Prostate gland (tissue), 2 donors: ENCODE measurements around the gene IFNAR1. TPM values are rescaled to one million over a fixed set of nuclear protein-coding genes. Genes with fewer than 3 reads are reported as not detected.

Source experiments
- DNase-seq: peaks from one replicate; pipeline ENCODE4 v3.0.0-alpha.2; 2019; ENCODE audit warnings: low spot score
- H3K27ac ChIP-seq, 2 donors: fragments of 200-600 bp; sonication (generic); 2 replicates each; pipeline ENCODE4 v1.5.1; 2017 to 2019
- H3K27me3 ChIP-seq: fragments of 200-600 bp; sonication (generic); replicated peaks from 2 replicates; pipeline ENCODE4 v1.5.1; 2019; ENCODE audit not compliant: insufficient read depth
- H3K36me3 ChIP-seq, 2 donors: fragments of 200-600 bp; sonication (generic); 1 replicate in 1 of 2; 2 replicates in 1 of 2; pipeline versions ENCODE4 v1.5.1 to v1.8.1; 2017 to 2019
- H3K4me1 ChIP-seq: fragments of 200-600 bp; sonication (generic); replicated peaks from 2 replicates; pipeline ENCODE4 v1.5.1; 2019
- H3K4me3 ChIP-seq, 2 donors: fragments of 200-600 bp; sonication (generic); 2 replicates each; pipeline ENCODE4 v1.5.1; 2017 to 2019
- H3K9me3 ChIP-seq: fragments of 200-600 bp; sonication (generic); 2 replicates; pipeline ENCODE4 v1.5.1; 2017
- CTCF ChIP-seq, 4 experiments: fragments of 200-600 bp in 2 of 4; fragments of 450-650 bp in 2 of 4; sonication (generic) in 2 of 4; IDR thresholded peaks; 1 replicate in 3 of 4; 2 replicates in 1 of 4; pipeline ENCODE4 v1.5.1; 2016 to 2019; ENCODE audit warnings: antibody characterized with exemption in 4 of 4, mild to moderate bottlenecking in 2 of 4, moderate library complexity in 2 of 4
- POLR2A ChIP-seq: fragments of 450-650 bp; IDR thresholded peaks from one replicate; pipeline ENCODE4 v1.6.1; 2016; ENCODE audit warnings: antibody characterized with exemption, mild to moderate bottlenecking
- POLR2AphosphoS5 ChIP-seq: sonication (generic); formaldehyde crosslinking; IDR thresholded peaks from one replicate; pipeline ENCODE4 v1.6.1; 2017; ENCODE audit warnings: antibody characterized with exemption
- WGBS: methylation state at CpG from one replicate; pipeline ENCODE4 v1.1.5; 2018; 5-methylcytosine and 5-hydroxymethylcytosine counted together
- intact Hi-C: fragments of 100-400 bp; cut with DNase I; formaldehyde crosslinking; loops from one replicate; pipeline ENCODE4 v1.14.2; 2022
- total RNA-seq, 2 donors: library from RNA; depleted of rRNA; stranded (reverse); fragments of >200 nt; gene quantifications; one replicate each; pipeline ENCODE4 v1.1.0, GENCODE V29; 2016

IFNAR1 gene
- total RNA-seq, 2 donors from 2014 or later = 29.8 to 34.4 TPM

- intact Hi-C loops = no loop called here
These were observed 21.0 kb downstream of the IFNAR1 start for GRCh38 chr21:33345751-33346238.

GRCh38 chr21:33348706-33349105, 23.9 kb downstream of the IFNAR1 start:
- Histone ChIP-seq H3K4me1 (no peaks in the 10 kb centered on the region), H3K27ac (no peak overlapping the region), H3K9me3 (no peaks in the 10 kb centered on the region), H3K4me3 (no peak overlapping the region), H3K36me3 (peaks cover 0 to 2% of the 10 kb centered on the region in 2 donors), H3K27me3 (no peaks in the 10 kb centered on the region)
- intact Hi-C loops = no loop called here
- no peak for TF ChIP-seq CTCF (IDR thresholded peaks at IDR 0.05)
- no peak for TF ChIP-seq POLR2A
- no peak for TF ChIP-seq POLR2AphosphoS5
- 86% methylated on average over 3 of the region's 3 CpGs for WGBS
- no peak for DNase-seq

More at GRCh38 chr21:33345751-33346238, 21.0 kb downstream of the IFNAR1 start:
- 90% methylated on average over 5 of the region's 5 CpGs for WGBS
- Histone ChIP-seq H3K36me3 (peaks cover 0 to 2% of the 10 kb centered on the region in 2 donors), H3K27me3 (no peaks in the 10 kb centered on the region), H3K4me3 (no peak overlapping the region), H3K9me3 (no peaks in the 10 kb centered on the region), H3K27ac (no peak overlapping the region), H3K4me1 (no peaks in the 10 kb centered on the region)
- TF ChIP-seq POLR2AphosphoS5 = no peak
- no peak for TF ChIP-seq CTCF (IDR thresholded peaks at IDR 0.05)
- no peak for TF ChIP-seq POLR2A
- no peak for DNase-seq

GRCh38 chr21:33350676-33351075, 25.9 kb downstream of the IFNAR1 start:
- DNase-seq = no peak
- Histone ChIP-seq H3K4me3 (no peak overlapping the region), H3K9me3 (no peaks in the 10 kb centered on the region), H3K36me3 (peaks cover 2 to 5% of the 10 kb centered on the region in 2 donors), H3K27ac (no peak overlapping the region), H3K27me3 (no peaks in the 10 kb centered on the region), H3K4me1 (no peaks in the 10 kb centered on the region)
- TF ChIP-seq CTCF (IDR thresholded peaks at IDR 0.05) = no peak
- no peak for TF ChIP-seq POLR2AphosphoS5
- TF ChIP-seq POLR2A = no peak
- intact Hi-C loops = no loop called here
- 96% methylated on average over 3 of the region's 3 CpGs for WGBS

GRCh38 chr21:33355355-33355754, 30.6 kb downstream of the IFNAR1 start:
- no peaks in the 10 kb centered on the region for H3K9me3 ChIP-seq
- intact Hi-C loops = no loop called here
- H3K27me3 ChIP-seq = no peaks in the 10 kb centered on the region
- DNase-seq = no peak
- WGBS = 87% methylated on average over 6 of the region's 6 CpGs
- peaks cover 0 to 5% of the 10 kb centered on the region in 2 donors for H3K36me3 ChIP-seq
- no peak overlapping the region for H3K27ac ChIP-seq
- H3K4me3 ChIP-seq = no peak overlapping the region
- H3K4me1 ChIP-seq = no peaks in the 10 kb centered on the region
- TF ChIP-seq POLR2A (no peak), POLR2AphosphoS5 (no peak), CTCF (IDR thresholded peaks at IDR 0.05) (no peak)

GRCh38 chr21:33355996-33356395, 31.2 kb downstream of the IFNAR1 start:
- 84% methylated on average over 11 of the region's 11 CpGs for WGBS
- H3K36me3 ChIP-seq = peaks cover 0 to 5% of the 10 kb centered on the region in 2 donors
- TF ChIP-seq CTCF (IDR thresholded peaks at IDR 0.05) (no peak), POLR2AphosphoS5 (no peak), POLR2A (no peak)
- H3K27ac ChIP-seq = no peak overlapping the region
- H3K4me1 ChIP-seq = no peaks in the 10 kb centered on the region
- H3K9me3 ChIP-seq = no peaks in the 10 kb centered on the region
- intact Hi-C loops = no loop called here
- no peak overlapping the region for H3K4me3 ChIP-seq
- no peak for DNase-seq
- no peaks in the 10 kb centered on the region for H3K27me3 ChIP-seq
